RWPE1 (cell line): Measurements from ENCODE around the gene LYSMD3.
"Not testable (repeated sequence)": the region's sequence is repeated elsewhere in the genome, so short reads cannot be mapped to it uniquely, and the experiment has no call there.

Experiments used
- CTCF ChIA-PET: fragments of 350-600 bp; sonication (Branson Sonifier 250); formaldehyde crosslinking; extraction: SDS; loops from one replicate; lab custom pipeline; 2021; lab: Yijun Ruan, JAX
- POLR2A ChIA-PET: fragments of 400-600 bp; formaldehyde crosslinking; extraction: SDS; loops from one replicate; lab custom pipeline; 2020; ENCODE audit warnings: antibody characterized with exemption; ENCODE audit not compliant: low non-redundant PET; lab: Yijun Ruan, JAX
- DNase-seq: peaks from one replicate; pipeline ENCODE4 v3.0.0; 2012; ENCODE audit warnings: low spot score
- H3K27ac ChIP-seq: fragments of 450-650 bp; 2 replicates; pipeline ENCODE4 v1.5.1; 2017
- CTCF ChIP-seq: fragments of 450-650 bp; conservative IDR thresholded peaks from 2 replicates; pipeline ENCODE4 v1.5.1; 2017; ENCODE audit warnings: low read depth, mild to moderate bottlenecking

The LYSMD3 gene

DNA sequence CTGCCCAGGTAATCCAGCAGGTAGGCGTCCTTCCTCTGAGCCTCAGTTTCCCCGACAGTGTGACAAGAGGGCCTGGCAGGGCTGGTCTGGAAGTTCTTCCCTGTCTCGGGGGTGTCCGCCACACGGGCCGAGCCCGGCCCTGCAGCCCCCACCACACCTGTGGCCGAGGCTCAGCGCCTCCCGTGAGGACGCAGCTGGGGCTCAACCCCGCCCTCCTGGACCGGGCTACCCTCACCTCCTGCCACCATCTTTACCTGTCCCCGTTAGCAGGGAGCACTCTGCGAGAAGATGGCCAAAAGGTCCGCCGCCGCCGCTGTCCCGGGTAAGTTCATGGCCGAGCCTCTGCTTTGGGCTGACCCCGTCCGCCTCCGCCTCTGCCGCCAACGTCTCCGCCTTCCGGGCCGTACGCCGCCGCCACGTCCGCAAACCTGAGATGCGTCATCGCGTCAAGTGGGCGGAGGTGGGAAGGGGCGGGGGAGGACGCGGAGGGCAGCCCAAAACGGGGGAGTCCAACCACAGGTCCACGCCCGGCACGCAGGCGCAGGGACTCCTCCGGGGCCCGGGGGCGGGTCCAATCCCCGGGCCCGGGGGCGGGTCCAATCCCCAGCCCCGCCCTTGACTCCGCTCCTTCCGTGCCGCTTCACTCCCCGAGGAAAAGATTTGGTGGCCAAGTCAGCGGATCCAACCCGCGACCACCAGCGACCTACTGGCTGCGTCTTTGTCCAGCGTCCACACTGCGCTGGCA, at the start of gene LYSMD3:
LYSMD3 (minus strand) TSS at position 391 of the 745 bp plus-strand sequence. CDS start 4,295 bp downstream, outside the sequence.
- ChIA-PET CTCF (interaction anchor here (0.5 to 1.7 kb wide), 11 partner anchors 15 to 1802 kb away, joined by 3 to 12 read pairs (median 4); no protein-coding TSS in a partner anchor), POLR2A (interaction anchor here (0.6 to 0.9 kb wide), 2 partner anchors 119 to 120 kb away, joined by 3 to 5 read pairs; partner anchors contain the start of gene CETN3)
- TF ChIP-seq CTCF: no peak
- DNase-seq: peak; percentile 100
- H3K27ac ChIP-seq: peak within 1 kb of the TSS; percentile 82

DNA sequence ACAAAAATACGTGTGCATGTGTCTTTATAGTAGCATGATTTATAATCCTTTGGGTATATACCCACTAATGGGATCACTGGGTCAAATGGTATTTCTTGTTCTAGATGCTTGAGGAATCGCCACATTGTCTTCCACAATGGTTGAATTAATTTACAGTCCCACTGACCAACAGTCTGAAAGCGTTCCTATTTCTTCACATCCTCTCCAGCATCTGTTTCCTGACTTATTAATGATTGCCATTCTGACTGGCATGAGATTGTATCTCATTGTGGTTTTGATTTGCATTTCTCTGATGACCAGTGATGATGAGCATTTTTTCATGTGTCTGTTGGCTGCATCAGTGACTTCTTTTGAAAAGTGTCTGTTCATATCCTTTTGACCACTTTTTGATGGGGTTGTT, 47.2 kb upstream of the LYSMD3 start:
- POLR2A ChIA-PET, H3K27ac ChIP-seq, DNase-seq, CTCF ChIA-PET: not testable (repeated sequence)

GRCh38 chr5:90575712-90576111, 46.3 kb upstream of the LYSMD3 start:
- DNase-seq: no peak
- no peak for TF ChIP-seq CTCF
- H3K27ac ChIP-seq: no peak overlapping the region
- POLR2A ChIA-PET: no interaction called here
- CTCF ChIA-PET: no interaction called here

- CTCF ChIA-PET: no interaction called here
- POLR2A ChIA-PET: no interaction called here
- no peak for DNase-seq
- no peak for TF ChIP-seq CTCF
- no peak overlapping the region for H3K27ac ChIP-seq
These were observed 41.9 kb upstream of the LYSMD3 start for GRCh38 chr5:90571147-90571773.

DNA sequence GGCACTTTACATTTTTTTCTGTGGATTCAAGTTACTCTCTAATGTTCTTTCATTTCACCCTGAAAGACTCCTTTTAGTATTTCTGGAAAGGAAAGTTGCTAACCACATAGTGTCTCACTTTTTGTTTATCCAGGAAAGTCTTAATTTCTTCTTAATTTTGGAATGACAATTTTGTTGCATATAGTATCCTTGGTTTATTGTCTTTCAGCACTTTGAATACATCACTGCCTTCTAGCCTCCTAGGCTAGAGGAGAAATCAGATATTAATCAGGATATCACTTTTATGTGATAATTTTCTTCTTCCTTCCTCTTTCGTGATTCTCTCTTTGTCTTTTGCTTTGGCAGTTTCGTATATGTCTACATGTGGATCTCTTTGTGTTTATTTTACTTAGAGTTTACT, 40.6 kb upstream of the LYSMD3 start:
- no peak for TF ChIP-seq CTCF
- CTCF ChIA-PET: no interaction called here
- no peak overlapping the region for H3K27ac ChIP-seq
- DNase-seq: no peak
- POLR2A ChIA-PET: no interaction called here

DNA sequence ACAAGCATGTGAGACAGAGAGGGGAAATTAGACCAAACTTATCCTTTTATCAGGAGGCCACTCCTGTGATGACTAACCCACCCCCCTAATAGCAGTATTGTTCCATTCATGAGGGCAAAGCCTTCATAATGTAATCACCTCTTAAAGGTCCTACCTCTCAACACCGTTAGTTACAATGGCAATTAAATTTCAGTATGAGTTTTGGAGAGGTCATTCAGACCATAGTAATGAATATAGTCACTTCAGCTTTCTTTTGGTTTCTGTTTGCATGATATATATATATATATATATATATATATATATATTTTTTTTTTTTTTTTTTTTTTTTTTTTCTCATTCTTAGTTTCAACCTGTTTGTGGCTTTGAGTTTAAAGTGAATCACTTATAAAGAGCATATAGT, 39.7 kb upstream of the LYSMD3 start:
- POLR2A ChIA-PET: no interaction called here
- CTCF ChIA-PET: no interaction called here
- no peak for TF ChIP-seq CTCF

GRCh38 chr5:90565491-90565890, 36.1 kb upstream of the LYSMD3 start:
- H3K27ac ChIP-seq: no peak overlapping the region
- TF ChIP-seq CTCF: no peak
- DNase-seq: no peak
- POLR2A ChIA-PET: no interaction called here
- CTCF ChIA-PET: interaction anchor here (1.1 kb wide), 1 partner anchor 39 kb away, joined by 5 read pairs; no protein-coding TSS in a partner anchor

More for the DNA sequence above, 39.7 kb upstream of the LYSMD3 start:
- no peak for DNase-seq
- H3K27ac ChIP-seq: no peak overlapping the region
